Myocyte (in vitro differentiated cells): ENCODE data around the gene PHF12. TPM values are rescaled to one million over a fixed set of nuclear protein-coding genes. Genes with fewer than 3 reads are reported as not detected.

Experiments used
- DNase-seq: peaks from one replicate; pipeline ENCODE4 v3.0.0-alpha.2; 2012; ENCODE audit warnings: low read depth
- polyA plus RNA-seq: library from polyadenylated mRNA; unstranded; fragments of >200 nt; gene quantifications from one replicate; pipeline ENCODE4 v1.2.1, GENCODE V29; 2012; ENCODE audit warnings: missing spikeins
- total RNA-seq: library from RNA; depleted of rRNA; stranded (reverse); fragments of >200 nt; gene quantifications from 2 replicates; pipeline ENCODE4 v1.2.3, GENCODE V29; 2014

Gene PHF12
- total RNA-seq = 18.5 and 21.4 TPM in 2 replicates
- polyA plus RNA-seq = 20.0 TPM

DNA sequence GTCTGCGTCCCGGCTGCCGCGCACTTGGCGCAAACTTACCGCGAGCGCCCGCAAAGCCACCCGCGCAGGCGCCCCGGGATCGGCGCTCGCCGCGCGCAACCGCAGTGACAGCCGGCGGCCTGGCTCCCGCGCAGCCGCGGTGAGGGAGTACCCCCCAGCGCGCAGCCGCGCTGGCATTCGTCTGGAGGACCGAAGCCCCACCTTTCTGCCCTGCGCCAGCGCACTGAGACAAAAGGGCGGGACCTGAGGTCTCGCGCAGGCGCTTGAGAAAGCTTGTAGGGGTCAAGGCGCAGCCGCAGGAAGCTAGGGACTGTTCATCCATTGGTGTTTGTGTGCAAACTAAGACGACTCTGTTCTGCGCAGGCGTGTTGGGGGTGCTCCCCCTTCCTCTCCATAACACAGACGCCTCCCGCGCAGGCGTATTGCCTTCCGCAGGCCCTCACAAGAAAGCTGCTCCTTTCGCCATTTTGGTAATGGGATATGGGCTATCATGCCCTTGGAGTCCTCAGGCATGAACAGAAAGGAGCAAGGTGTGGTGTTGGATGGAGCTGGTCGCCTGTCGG lies at the start of gene PHF12:
TSS of gene PHF12 (minus strand) at position 91 of the 563 bp plus-strand sequence. CDS start 558 bp downstream, outside the sequence.
- peak; percentile 100 for DNase-seq

DNA sequence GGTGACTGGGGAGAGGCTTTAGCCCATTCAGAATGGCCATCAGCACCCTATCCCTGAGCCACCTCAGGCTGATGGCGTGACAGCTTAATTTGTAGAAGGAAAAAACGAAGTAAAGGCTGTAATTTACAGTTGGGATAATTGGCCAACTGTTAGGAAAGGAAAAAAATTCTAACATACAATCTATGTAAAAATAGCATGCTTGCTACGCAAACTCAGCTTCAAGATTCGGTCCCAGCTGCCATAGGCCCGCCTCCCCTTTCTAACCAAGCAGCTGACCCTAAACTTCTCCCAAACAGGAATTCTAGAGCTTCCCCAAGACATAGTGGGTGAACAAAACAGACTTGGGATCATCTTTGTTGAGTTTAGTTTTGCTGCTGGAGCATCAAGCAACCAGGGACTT lies 49.7 kb upstream of the PHF12 start:
- DNase-seq = no peak

DNA sequence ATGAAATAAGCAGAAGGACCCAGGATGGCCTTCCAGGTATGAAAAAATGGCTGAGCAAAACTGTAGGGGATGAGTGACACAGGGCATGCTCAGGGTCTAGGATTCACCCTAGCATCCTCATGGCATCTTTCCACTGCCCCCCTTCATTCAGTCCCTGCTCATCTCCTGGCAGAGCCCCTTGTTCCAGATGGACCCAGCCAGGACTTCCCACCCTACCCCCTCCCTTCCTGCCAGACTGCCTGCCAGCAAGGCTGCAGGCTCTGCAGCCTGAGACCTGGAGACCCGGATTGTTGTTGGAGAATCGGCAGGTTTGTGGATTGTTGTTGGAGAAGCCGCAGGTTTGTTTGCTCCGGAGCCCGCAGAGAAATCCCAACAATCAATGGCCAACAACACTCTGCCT lies 47.9 kb upstream of the PHF12 start:
- DNase-seq = no peak

GRCh38 chr17:28997806-28998205 lies 46.5 kb upstream of the PHF12 start:
- peak; percentile 71 for DNase-seq

GRCh38 chr17:28996554-28997096 lies 45.3 kb upstream of the PHF12 start:
- DNase-seq = no peak

DNA sequence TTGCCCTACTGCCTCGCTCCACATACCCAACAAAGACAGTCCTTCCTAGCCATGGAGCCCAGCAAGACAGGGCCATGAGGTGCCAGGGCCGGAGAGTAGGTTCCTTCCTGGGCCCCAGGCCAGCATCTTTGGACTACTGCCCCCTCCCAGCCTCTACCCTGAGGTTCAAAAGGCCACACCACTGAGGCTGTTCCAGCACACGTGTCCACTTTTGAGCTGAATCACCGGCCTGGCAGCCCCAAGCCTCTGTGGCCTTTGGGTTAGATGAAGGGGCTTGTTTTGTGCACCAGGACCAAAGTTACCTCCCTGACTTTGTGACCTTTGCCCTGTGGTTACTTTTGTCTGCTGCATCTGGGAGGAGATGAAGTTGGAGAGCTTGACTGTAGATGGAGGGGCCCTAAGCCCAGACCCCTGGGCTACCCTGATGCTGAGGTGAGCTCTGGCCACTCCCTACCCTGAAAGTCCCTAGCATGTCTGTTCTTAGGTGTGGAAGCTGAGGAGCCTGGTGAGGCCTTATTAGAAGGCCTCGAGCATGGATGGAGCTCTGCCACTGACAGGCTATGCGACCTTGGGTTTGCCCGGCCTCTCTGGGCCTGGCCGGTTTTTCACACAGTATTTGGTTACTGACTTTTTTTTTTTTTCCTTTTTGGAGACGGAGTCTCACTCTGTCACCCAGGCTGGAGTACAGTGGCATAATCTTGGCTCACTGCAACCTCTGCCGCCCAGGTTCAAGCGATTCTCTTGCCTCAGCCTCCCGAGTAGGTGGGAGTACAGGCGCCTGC lies 42.5 kb upstream of the PHF12 start:
- DNase-seq = no peak

- peak; percentile 46 for DNase-seq
Measured at GRCh38 chr17:28992625-28993600, 41.6 kb upstream of the PHF12 start.

DNA sequence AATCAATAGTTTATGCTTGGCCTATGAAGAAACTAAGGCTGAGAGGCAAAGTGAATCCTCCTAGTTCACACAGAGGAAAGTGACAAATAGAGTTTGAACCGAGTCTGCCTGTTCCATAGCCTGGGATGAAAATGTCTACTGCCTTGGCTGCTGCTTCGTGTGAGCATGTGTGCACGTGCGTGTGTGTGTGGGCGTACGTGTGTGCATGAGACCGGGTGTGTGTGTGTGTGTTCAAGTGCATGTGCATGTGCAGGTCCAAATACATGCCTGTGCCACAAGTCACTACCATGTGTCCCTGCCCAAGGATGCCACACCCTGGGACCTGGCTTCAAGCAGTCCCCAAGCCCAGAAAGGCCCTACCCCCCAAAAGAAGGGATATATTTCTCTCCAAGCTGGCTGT lies 40.9 kb upstream of the PHF12 start:
- DNase-seq = no peak

DNA sequence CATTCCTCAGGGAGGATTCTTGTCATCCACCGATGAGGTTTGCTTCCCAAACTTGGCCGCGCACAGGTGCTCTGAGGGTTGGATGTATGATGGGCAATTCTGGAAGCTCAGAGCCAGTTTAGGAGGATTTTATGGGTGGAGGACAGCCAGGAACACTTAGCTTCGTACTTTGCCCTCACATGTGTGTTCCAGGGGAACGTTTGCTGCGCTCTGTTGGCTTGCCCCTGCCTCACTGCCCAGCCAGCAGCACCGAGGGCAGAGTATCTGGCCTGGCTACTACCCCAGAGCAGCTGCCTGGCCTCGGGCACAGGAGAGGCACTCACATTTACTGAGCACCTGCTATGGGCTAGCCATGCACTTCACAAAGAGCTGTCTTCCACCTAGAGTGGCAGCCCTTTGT lies 40.5 kb upstream of the PHF12 start:
- DNase-seq = no peak

DNA sequence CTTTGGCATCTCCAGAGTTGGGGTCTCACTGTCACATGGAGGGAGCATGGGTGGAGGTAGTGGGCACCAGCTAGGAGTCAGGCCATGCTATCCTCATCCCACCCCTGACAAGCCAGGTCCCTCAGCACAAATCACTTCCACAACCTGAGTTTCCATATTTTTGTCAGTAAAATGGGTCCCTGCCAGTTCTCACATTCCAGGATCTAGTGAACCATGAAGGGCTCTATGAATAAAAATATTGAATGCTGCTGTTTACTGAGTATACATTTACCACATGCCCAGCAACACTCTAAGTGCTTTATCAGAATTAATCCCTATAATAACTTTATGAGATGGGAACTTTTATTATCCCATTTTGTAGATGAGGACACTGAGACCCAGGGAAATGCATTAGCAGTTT lies 37.7 kb upstream of the PHF12 start:
- DNase-seq = no peak

- DNase-seq = no peak
Measured at GRCh38 chr17:28988475-28988874, 37.2 kb upstream of the PHF12 start.

- no peak for DNase-seq
Measured at GRCh38 chr17:28986714-28987655, 35.7 kb upstream of the PHF12 start.

DNA sequence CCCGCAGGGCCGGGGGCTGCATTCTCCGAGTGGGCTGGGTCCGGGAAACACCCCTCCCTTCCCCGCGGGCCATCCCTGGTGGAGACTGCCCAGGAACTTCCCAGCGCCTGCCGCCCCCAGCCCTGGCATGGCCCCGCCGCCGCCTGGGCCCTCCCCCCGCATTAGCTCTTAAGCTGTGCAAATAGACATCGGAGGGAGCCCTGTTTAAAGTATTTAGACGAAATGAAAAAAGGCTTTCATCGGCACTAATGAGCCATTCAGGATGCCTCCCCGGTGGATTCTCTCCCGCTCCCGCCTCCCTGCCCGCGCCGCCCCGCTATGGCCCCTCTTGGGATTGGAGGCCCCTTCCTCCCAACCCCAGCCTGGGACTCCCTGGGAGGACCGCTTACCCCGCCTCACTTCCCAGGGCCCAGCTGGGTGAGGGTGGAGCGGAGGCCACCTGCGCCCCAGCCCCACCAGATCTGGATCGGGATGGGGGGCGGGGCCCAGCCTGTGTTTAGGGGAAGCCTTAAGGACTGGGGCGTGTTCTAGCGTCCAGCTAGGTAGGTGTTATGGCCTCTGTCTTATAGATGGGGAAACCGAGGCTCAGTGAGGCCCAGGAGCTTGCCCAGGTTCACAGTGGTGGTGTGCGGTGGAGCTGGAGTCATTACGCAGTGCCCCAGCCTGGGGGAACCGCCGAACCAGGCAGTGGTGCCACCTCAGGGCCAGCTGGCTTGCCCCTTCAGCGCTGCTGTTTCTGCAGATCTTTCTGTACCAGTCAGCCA lies 34.8 kb upstream of the PHF12 start:
- no peak for DNase-seq

DNA sequence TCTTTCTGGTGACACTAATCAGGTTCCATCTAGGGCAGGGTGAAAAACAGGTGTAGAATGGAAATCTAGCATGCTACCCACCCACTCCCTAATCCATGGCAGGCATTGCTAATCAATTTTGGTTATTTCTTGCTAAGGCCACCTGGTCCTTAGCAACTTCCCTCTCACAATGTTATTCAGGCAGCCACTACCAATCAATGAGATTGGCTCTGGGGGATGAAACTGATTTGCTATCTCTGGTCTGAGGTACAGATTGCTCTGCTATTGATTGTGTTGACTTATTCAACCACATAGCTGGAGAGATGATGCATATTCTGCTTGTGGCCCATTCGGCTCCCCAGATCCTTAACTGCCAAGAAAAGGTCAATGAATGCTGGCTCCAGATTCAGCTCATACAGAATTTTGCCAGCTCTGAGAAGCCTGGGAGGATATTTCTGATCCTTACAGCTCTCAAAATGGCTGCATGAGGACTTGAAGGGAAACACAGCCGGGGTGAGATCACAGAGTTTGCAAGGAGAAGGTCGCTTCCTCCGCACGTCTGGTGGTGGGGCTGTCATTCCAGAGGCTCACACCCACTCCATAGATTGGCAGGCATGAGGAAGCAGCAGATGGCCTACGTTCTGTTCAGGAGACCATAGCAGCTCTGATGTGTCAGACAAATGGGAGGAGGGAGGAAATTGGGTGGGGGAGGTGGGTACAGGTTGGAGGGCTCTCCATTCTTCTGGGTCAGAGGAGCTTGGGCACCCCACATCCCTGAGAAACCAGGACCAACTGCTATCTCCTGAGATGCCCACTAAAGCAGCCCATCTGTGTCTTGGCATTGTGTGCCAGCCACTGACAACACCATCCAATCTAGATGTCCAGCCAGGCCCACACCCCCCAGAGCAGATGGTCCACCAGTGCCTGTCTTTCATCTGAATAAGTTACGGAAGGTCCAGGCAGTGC lies 32.2 kb upstream of the PHF12 start:
- peak; percentile 67 for DNase-seq

DNA sequence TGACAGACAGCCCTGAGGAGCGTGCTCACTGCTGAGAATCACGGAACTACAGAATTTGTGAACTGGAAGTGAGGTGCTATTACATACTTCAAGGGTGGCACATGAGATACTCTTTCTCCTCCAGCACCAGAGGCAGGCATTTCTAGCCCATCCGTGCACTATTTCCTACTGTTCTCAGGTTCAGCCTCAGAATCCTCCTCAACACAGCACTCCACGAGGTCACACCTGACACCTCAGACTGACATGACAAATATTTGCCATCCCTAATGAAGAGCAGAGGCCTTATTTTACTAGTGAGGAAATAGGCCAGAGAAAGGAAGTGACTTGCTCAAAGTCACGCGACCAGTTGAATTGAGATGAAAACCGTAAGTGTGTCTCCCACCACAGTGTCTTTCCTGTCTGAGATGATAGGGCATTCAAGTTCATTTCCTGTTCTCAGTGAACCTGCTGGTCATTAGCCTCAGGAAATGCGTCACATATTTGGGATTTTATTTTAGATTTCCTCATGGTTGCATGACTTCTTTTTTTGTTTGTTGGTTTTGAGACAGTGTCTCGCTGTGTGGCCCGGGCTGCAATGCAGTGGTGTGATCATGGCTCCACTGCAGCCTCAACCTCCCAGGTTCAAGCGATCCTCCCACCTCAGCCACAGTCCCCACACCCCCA lies 30.9 kb upstream of the PHF12 start:
- DNase-seq = no peak

- no peak for DNase-seq
Measured at GRCh38 chr17:28978356-28978964, 27.1 kb upstream of the PHF12 start.

DNA sequence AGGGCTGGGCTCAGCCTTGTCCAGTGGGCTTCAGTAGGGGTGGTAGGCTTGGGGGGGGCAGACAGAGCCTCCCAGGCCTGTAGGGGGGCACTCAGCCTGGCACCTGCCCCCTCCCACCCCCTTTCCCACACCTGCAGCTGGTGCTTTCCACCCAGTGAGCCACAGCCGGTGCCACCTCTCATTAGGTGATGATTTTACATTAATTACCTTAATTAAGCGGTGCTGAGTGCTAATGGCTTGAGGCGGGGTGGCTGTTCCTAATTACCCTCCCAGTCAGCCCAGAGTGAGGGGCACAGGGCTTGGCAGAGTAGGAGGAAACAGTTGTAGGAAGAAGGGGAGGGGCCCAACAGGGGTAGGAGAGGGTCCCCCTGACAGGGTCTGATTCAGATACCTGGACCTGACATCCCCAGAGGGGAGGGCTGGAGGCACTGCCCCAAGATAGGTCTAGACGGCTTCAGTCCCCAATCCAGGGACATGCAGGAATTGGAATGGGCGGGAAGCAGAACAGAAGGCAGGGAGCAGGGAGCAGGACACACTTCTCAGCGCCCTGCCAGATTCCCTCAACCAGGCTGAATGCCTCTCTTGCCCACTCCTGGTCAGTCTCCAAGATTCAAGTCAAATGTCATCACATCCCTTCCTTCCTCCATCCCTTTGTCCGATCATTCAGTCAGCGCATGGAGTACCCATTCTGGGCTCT lies 26.5 kb upstream of the PHF12 start:
- DNase-seq = no peak
